CD4-positive, alpha-beta T cell (primary cell): ENCODE measurements around the gene AIF1. TPM values are rescaled to one million over a fixed set of nuclear protein-coding genes. Genes with fewer than 3 reads are reported as not detected.

Source experiments
- ATAC-seq: fragments of 200-7000 bp; cut with Tn5 transposase; one replicate; pipeline ENCODE4 v1.10.0; 2022; ENCODE audit warnings: mild to moderate bottlenecking; ENCODE audit not compliant: poor library complexity
- CTCF ChIA-PET: fragments of 350-600 bp; sonication (Branson Sonifier 250); formaldehyde crosslinking; loops from one replicate; lab custom pipeline; 2021; ENCODE audit warnings: antibody characterized with exemption, inconsistent platforms; lab: Charles Lee
- POLR2A ChIA-PET: fragments of 350-600 bp; sonication (Branson Sonifier 250); formaldehyde crosslinking; loops from one replicate; lab custom pipeline; 2021; ENCODE audit warnings: antibody characterized with exemption, inconsistent platforms; lab: Charles Lee
- DNase-seq, 14 experiments: peaks; one replicate each; pipeline ENCODE4 v3.0.0-alpha.2; 2013 to 2020; ENCODE audit warnings: mixed read lengths in 2 of 14
- H3K27ac ChIP-seq, 2 donors: one replicate each; pipeline versions ENCODE4 v1.5.1 to v1.7.0; 2013; ENCODE audit warnings: low read length in 2 of 2, low read depth in 1 of 2, mild to moderate bottlenecking in 1 of 2
- H3K27me3 ChIP-seq, 2 experiments: 1 replicate in 1 of 2; 2 replicates in 1 of 2; pipeline versions ENCODE4 v1.6.1 to v1.7.0; 2013; ENCODE audit warnings: low read length in 2 of 2, control low read depth in 1 of 2, mild to moderate bottlenecking in 1 of 2, moderate library complexity in 1 of 2; ENCODE audit not compliant: insufficient read depth in 2 of 2, control insufficient read depth in 1 of 2
- H3K36me3 ChIP-seq: one replicate; pipeline ENCODE4 v1.6.1; 2013; ENCODE audit warnings: low read length, control low read depth; ENCODE audit not compliant: insufficient read depth
- H3K4me1 ChIP-seq: one replicate; pipeline ENCODE4 v1.6.1; 2013; ENCODE audit warnings: low read length, control low read depth; ENCODE audit not compliant: insufficient read depth
- H3K4me3 ChIP-seq: one replicate; pipeline ENCODE4 v1.5.1; 2013; ENCODE audit warnings: mild to moderate bottlenecking, low read length, moderate library complexity
- H3K9me3 ChIP-seq, 2 experiments: 1 replicate in 1 of 2; 2 replicates in 1 of 2; pipeline versions ENCODE4 v1.6.1 to v1.7.0; 2013; ENCODE audit warnings: low read length in 2 of 2, mild to moderate bottlenecking in 2 of 2, control low read depth in 1 of 2, moderate library complexity in 1 of 2; ENCODE audit not compliant: control insufficient read depth in 1 of 2, insufficient read depth in 1 of 2
- H3K27ac Mint-ChIP-seq: one replicate; pipeline ENCODE4 v1.8.0; 2020; ENCODE audit warnings: mixed read lengths
- H3K27me3 Mint-ChIP-seq: one replicate; pipeline ENCODE4 v1.8.0; 2021; ENCODE audit warnings: mixed read lengths
- H3K36me3 Mint-ChIP-seq: one replicate; pipeline ENCODE4 v1.8.0; 2021; ENCODE audit warnings: low read depth, mixed read lengths
- H3K4me1 Mint-ChIP-seq: one replicate; pipeline ENCODE4 v1.8.0; 2021; ENCODE audit warnings: low read depth, mixed read lengths
- H3K4me3 Mint-ChIP-seq: one replicate; pipeline ENCODE4 v1.8.0; 2020; ENCODE audit warnings: mild to moderate bottlenecking, mixed read lengths
- H3K9me3 Mint-ChIP-seq: one replicate; pipeline ENCODE4 v1.8.0; 2020; ENCODE audit warnings: mixed read lengths
- CTCF ChIP-seq: fragments of 200-600 bp; IDR thresholded peaks from one replicate; pipeline ENCODE4 v1.8.0; 2022; ENCODE audit warnings: antibody characterized with exemption, mild to moderate bottlenecking
- intact Hi-C, 2 experiments: fragments of 100-400 bp; cut with DNase I in 1 of 2; cut with micrococcal nuclease in 1 of 2; formaldehyde crosslinking; loops; one replicate each; pipeline versions ENCODE4 v1.15.1 to v1.9.0; 2023 to 2025; cut with DNase I, micrococcal nuclease
- total RNA-seq, 174 experiments: library from RNA in 2 of 174; stranded (reverse) in 2 of 174; gene quantifications; one replicate each; pipeline ENCODE4 v1.2.3 and lab custom pipeline; 2021 to 2026

Gene AIF1
- total RNA-seq, 2 experiments from 2014 or later = 31.8 to 35.5 TPM

DNA sequence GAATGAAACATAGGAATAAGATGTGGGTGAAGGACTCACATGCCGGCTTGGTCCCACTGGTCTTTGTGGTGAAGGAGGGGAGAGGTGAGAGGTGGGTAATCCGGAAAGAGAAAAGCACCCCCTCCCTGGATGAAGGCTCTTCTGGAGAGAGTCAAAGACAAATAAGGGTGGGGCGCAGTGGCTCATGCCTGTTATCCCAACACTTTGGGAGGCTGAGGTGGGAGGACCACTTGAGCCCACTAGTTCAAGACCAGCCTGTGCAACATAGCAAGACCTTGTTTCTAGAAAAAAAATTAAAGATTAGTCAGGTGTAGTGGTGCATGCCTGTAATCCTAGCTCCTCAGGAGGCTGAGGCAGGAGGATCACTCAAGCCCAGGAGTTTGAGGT lies 35.9 kb upstream of the AIF1 start:
- Mint-ChIP-seq H3K9me3 (no peaks in the 10 kb centered on the region), H3K4me3 (peak overlapping the region; percentile 88), H3K27ac (peak overlapping the region; percentile 85), H3K27me3 (no peaks in the 10 kb centered on the region), H3K36me3 (peaks cover 71% of the 10 kb centered on the region), H3K4me1 (peaks cover 84% of the 10 kb centered on the region)
- TF ChIP-seq CTCF = no peak
- peak overlapping the region; percentile 74 to 95 for H3K27ac ChIP-seq
- peak overlapping the region; percentile 97 for H3K4me3 ChIP-seq
- H3K36me3 ChIP-seq = peaks cover 41% of the 10 kb centered on the region
- H3K27me3 ChIP-seq = no peaks in the 10 kb centered on the region
- DNase-seq (no peak), ATAC-seq (no peak)
- POLR2A ChIA-PET = interaction anchor here (1.6 to 34.9 kb wide), 5 partner anchors 7 to 73 kb away, joined by 5 to 1160 read pairs (median 220); partner anchors contain the start of genes ATP6V1G2, BAG6, DDX39B and LST1
- CTCF ChIA-PET = interaction anchor here (3.6 to 16.9 kb wide), 3 partner anchors 10 to 30 kb away, joined by 38 to 353 read pairs (median 169); partner anchors contain the start of genes ATP6V1G2, NCR3 and NFKBIL1
- H3K4me1 ChIP-seq = peaks cover 81% of the 10 kb centered on the region
- no peaks in the 10 kb centered on the region for H3K9me3 ChIP-seq
- intact Hi-C loops = no loop called here

DNA sequence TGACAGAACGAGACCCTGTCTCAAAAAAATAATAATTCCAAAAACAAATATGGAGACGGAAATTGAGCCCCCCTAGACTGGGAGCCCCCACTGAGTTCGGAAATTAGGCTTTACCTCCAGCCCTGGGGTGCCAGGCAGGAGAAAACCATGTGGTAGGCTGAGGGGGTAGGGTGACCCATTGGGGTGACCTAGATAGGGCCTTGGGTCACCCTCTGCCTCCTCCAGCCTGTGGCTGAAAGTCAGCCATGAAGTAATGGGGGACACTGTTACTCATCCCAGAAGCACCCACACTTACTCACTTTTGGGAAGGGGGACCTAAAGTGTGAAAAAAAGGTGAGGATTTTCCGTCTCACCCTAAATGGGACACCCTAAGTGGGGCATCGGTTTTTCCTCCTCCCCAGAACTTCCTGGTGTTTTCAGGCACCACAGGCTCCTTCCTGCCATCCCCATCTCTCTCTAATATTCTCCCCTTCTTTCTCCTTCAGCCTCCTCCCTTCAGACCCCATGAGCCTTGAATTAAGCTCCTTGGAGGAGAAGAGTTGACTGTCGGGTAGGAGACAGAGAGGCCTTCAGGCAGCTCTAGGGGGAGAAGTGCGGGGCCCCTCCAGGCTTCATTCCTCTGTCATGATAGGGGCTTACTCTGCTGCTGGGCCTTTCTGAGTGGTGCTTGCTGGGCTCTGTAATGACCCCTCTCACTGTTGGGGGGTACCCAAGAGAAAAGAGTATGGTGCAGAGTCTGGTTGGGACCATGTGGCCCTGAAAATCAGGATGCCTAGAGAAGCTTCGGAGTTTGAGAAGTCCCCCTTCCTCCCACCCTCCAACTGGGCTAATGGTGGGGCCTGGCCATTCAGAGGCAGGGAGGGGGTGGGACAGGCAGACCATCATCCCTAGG lies 35.2 kb upstream of the AIF1 start:
- peak overlapping the region; percentile 85 for H3K27ac Mint-ChIP-seq
- Histone ChIP-seq H3K27ac (peak overlapping the region; percentile 74 to 95), H3K27me3 (no peaks in the 10 kb centered on the region), H3K4me3 (peak overlapping the region; percentile 97), H3K36me3 (peaks cover 41% of the 10 kb centered on the region), H3K4me1 (peaks cover 81% of the 10 kb centered on the region), H3K9me3 (no peaks in the 10 kb centered on the region)
- peaks cover 71% of the 10 kb centered on the region for H3K36me3 Mint-ChIP-seq
- TF ChIP-seq CTCF = no peak
- ATAC-seq (no peak), DNase-seq (peak in 1 of 14 experiments; percentile 50)
- H3K9me3 Mint-ChIP-seq = no peaks in the 10 kb centered on the region
- H3K4me3 Mint-ChIP-seq = peak overlapping the region; percentile 97
- ChIA-PET CTCF (interaction anchor here (0.7 to 16.9 kb wide), 11 partner anchors 10 to 39 kb away, joined by 3 to 353 read pairs (median 8); partner anchors contain the start of genes ATP6V1G2, DDX39B, NCR3 and NFKBIL1), POLR2A (interaction anchor here (1.0 to 34.9 kb wide), 13 partner anchors 6 to 1615 kb away, joined by 3 to 1160 read pairs (median 5); partner anchors contain the start of genes ATP6V1G2, BAG6, CSNK2B and DDX39B)
- intact Hi-C loops = loop anchor here (1.0 to 10.0 kb wide), 4 partner anchors 21 to 255 kb away; partner anchors contain the start of gene NFKBIL1 (in 2 of the 2)
- H3K4me1 Mint-ChIP-seq = peaks cover 84% of the 10 kb centered on the region
- H3K27me3 Mint-ChIP-seq = no peaks in the 10 kb centered on the region

GRCh38 chr6:31580438-31580740 lies 34.6 kb upstream of the AIF1 start:
- Mint-ChIP-seq H3K4me3 (peak overlapping the region; percentile 97), H3K4me1 (peaks cover 84% of the 10 kb centered on the region), H3K27ac (peak overlapping the region; percentile 85), H3K36me3 (peaks cover 69% of the 10 kb centered on the region), H3K9me3 (no peaks in the 10 kb centered on the region), H3K27me3 (no peaks in the 10 kb centered on the region)
- Histone ChIP-seq H3K27me3 (no peaks in the 10 kb centered on the region), H3K36me3 (peaks cover 41% of the 10 kb centered on the region), H3K4me1 (peaks cover 81% of the 10 kb centered on the region), H3K4me3 (peak overlapping the region; percentile 97), H3K9me3 (no peaks in the 10 kb centered on the region), H3K27ac (peak overlapping the region; percentile 74 to 95)
- intact Hi-C loops = loop anchor here (1.0 to 10.0 kb wide), 4 partner anchors 22 to 254 kb away; partner anchors contain the start of gene NFKBIL1 (in 2 of the 2)
- no peak for TF ChIP-seq CTCF
- ChIA-PET CTCF (interaction anchor here (0.6 to 16.9 kb wide), 15 partner anchors 8 to 307 kb away, joined by 3 to 353 read pairs (median 7); partner anchors contain the start of genes ATP6V1G2, DDX39B, LTA and NCR3), POLR2A (interaction anchor here (1.0 to 34.9 kb wide), 13 partner anchors 6 to 1616 kb away, joined by 3 to 1160 read pairs (median 5); partner anchors contain the start of genes ATP6V1G2, BAG6, CSNK2B and DDX39B)
- no peak for ATAC-seq
- no peak for DNase-seq
